A549 (cell line): ENCODE measurements around the gene ANKRD13C. TPM values are rescaled to one million over a fixed set of nuclear protein-coding genes. Genes with fewer than 3 reads are reported as not detected.

Experiments
- ATAC-seq, 2 experiments: fragments of 200-7000 bp in 1 of 2; fragments of >200 bp in 1 of 2; cut with Nextera tagmentation in 1 of 2; cut with Tn5 transposase in 1 of 2; 3 replicates each; pipeline versions ENCODE4 v1.8.0 to v1.9.1; 2018 to 2020; ENCODE audit warnings: mild to moderate bottlenecking in 1 of 2, moderate library complexity in 1 of 2
- CTCF ChIA-PET: fragments of 300-600 bp; sonication (Branson Sonifier 250); formaldehyde crosslinking; extraction: SDS; loops from one replicate; lab custom pipeline; 2021; ENCODE audit warnings: antibody characterized with exemption, inconsistent platforms; lab: Yijun Ruan, JAX
- POLR2A ChIA-PET: fragments of 350-600 bp; formaldehyde crosslinking; extraction: SDS; loops from one replicate; lab custom pipeline; 2021; ENCODE audit warnings: antibody characterized with exemption, inconsistent platforms; lab: Yijun Ruan, JAX
- DNase-seq, 2 experiments: peaks; one replicate each; pipeline versions ENCODE4 v3.0.0 to v3.0.0-alpha.2; 2011 to 2016; ENCODE audit warnings: low read depth in 1 of 2, low spot score in 1 of 2
- FAIRE-seq: peaks from 2 replicates; lab custom pipeline; 2011; peaks lifted over from hg19 to GRCh38; lab: Jason Lieb, UNC
- H3K27ac ChIP-seq, 2 experiments: fragments of >200 bp; sonication (Bioruptor Twin); formaldehyde crosslinking; 3 replicates each; pipeline ENCODE4 v1.5.1; 2016 to 2017
- H3K4me1 ChIP-seq: fragments of >200 bp; sonication (Bioruptor Twin); formaldehyde crosslinking; 3 replicates; pipeline ENCODE4 v1.6.1; 2016
- H3K4me2 ChIP-seq: fragments of >200 bp; sonication (Bioruptor Twin); formaldehyde crosslinking; 3 replicates; pipeline ENCODE4 v1.6.1; 2016
- H3K4me3 ChIP-seq: fragments of >200 bp; sonication (Bioruptor Twin); formaldehyde crosslinking; 3 replicates; pipeline ENCODE4 v1.5.1; 2016
- H3K9me3 ChIP-seq: fragments of >200 bp; sonication (Bioruptor Twin); formaldehyde crosslinking; 3 replicates; pipeline ENCODE4 v1.6.1; 2016
- BHLHE40 ChIP-seq: IDR thresholded peaks from 2 replicates; pipeline ENCODE4 v1.6.1; 2012; ENCODE audit warnings: low read depth, low read length, inconsistent platforms
- CBX2 ChIP-seq: fragments of 200-600 bp; sonication (generic); IDR thresholded peaks from 2 replicates; pipeline ENCODE4 v1.6.1; 2016; ENCODE audit warnings: low read depth, mild to moderate bottlenecking, borderline replicate concordance
- CHD4 ChIP-seq: fragments of 200-600 bp; sonication (generic); IDR thresholded peaks from 2 replicates; pipeline ENCODE4 v1.6.1; 2016; ENCODE audit warnings: antibody characterized with exemption, mild to moderate bottlenecking, borderline replicate concordance
- EHF ChIP-seq: fragments of 250-450 bp; sonication (Bioruptor Pico); IDR thresholded peaks from 2 replicates; pipeline ENCODE4 v1.5.0; 2020; ENCODE audit warnings: mild to moderate bottlenecking
- EHMT2 ChIP-seq: fragments of 200-600 bp; sonication (generic); IDR thresholded peaks from 2 replicates; pipeline ENCODE4 v1.6.1; 2016; ENCODE audit warnings: antibody characterized with exemption, low read depth, mild to moderate bottlenecking, moderate library complexity
- EP300 ChIP-seq, 2 experiments: fragments of >200 bp; sonication (Bioruptor Twin); formaldehyde crosslinking; IDR thresholded peaks; 2 replicates in 1 of 2; 3 replicates in 1 of 2; pipeline ENCODE4 v1.6.1; 2016 to 2017
- FOSB ChIP-seq: fragments of 250-450 bp; sonication (Bioruptor Pico); IDR thresholded peaks from 2 replicates; pipeline ENCODE4 v1.5.0; 2020; ENCODE audit warnings: mild to moderate bottlenecking, moderate library complexity
- FOSL2 ChIP-seq, 2 experiments: fragments of 450-650 bp in 1 of 2; fragments of >200 bp in 1 of 2; sonication (Bioruptor Twin) in 1 of 2; formaldehyde crosslinking; IDR thresholded peaks; 2 replicates each; pipeline versions ENCODE4 v1.5.0 to v1.6.1; 2016 to 2020; ENCODE audit warnings: mild to moderate bottlenecking in 1 of 2, moderate library complexity in 1 of 2
- FOXS1 ChIP-seq: fragments of 250-450 bp; sonication (Bioruptor Pico); IDR thresholded peaks from 2 replicates; pipeline ENCODE4 v1.5.0; 2020; ENCODE audit warnings: mild to moderate bottlenecking, moderate library complexity
- HDAC2 ChIP-seq: fragments of 200-600 bp; sonication (generic); IDR thresholded peaks from 2 replicates; pipeline ENCODE4 v1.6.1; 2016
- HEYL ChIP-seq: fragments of 250-450 bp; sonication (Bioruptor Pico); IDR thresholded peaks from 2 replicates; pipeline ENCODE4 v1.8.0; 2021; ENCODE audit warnings: mild to moderate bottlenecking, moderate library complexity
- HOXB13 ChIP-seq: fragments of 250-450 bp; sonication (Bioruptor Pico); IDR thresholded peaks from 2 replicates; pipeline ENCODE4 v1.5.0; 2020; ENCODE audit warnings: low read depth, mild to moderate bottlenecking, moderate library complexity
- HOXB5 ChIP-seq: fragments of 250-450 bp; sonication (Bioruptor Pico); IDR thresholded peaks from 2 replicates; pipeline ENCODE4 v1.5.0; 2020; ENCODE audit warnings: mild to moderate bottlenecking, moderate library complexity
- JUN ChIP-seq, 2 experiments: fragments of >200 bp; sonication (Bioruptor Twin); formaldehyde crosslinking; IDR thresholded peaks; 2 replicates in 1 of 2; 3 replicates in 1 of 2; pipeline ENCODE4 v1.6.1; 2016 to 2017
- JUNB ChIP-seq: fragments of >200 bp; sonication (Bioruptor Twin); formaldehyde crosslinking; IDR thresholded peaks from 2 replicates; pipeline ENCODE4 v1.6.1; 2016
- KDM1A ChIP-seq: fragments of 200-600 bp; sonication (generic); IDR thresholded peaks from 2 replicates; pipeline ENCODE4 v1.6.1; 2016; ENCODE audit warnings: low read depth, mild to moderate bottlenecking
- KDM5A ChIP-seq: fragments of 200-600 bp; sonication (generic); IDR thresholded peaks from 2 replicates; pipeline ENCODE4 v1.6.1; 2016; ENCODE audit warnings: antibody characterized with exemption, mild to moderate bottlenecking
- MAZ ChIP-seq: fragments of 150-350 bp; IDR thresholded peaks from 2 replicates; pipeline ENCODE4 v1.6.1; 2014; ENCODE audit warnings: antibody characterized with exemption, low read depth, low read length, borderline replicate concordance
- NPAS2 ChIP-seq: fragments of 250-450 bp; sonication (Bioruptor Pico); IDR thresholded peaks from 2 replicates; pipeline ENCODE4 v1.8.0; 2022; ENCODE audit warnings: mild to moderate bottlenecking, moderate library complexity, borderline replicate concordance
- NR3C1 ChIP-seq: fragments of >200 bp; sonication (Bioruptor Twin); formaldehyde crosslinking; IDR thresholded peaks from 3 replicates; pipeline ENCODE4 v1.6.1; 2017
- POLR2A ChIP-seq: IDR thresholded peaks from 2 replicates; pipeline ENCODE4 v1.6.1; 2012; ENCODE audit warnings: mild to moderate bottlenecking, low read length
- RAD21 ChIP-seq, 2 experiments: fragments of >200 bp in 1 of 2; sonication (Bioruptor Twin) in 1 of 2; formaldehyde crosslinking in 1 of 2; IDR thresholded peaks in 1 of 2; conservative IDR thresholded peaks in 1 of 2; 2 replicates in 1 of 2; 3 replicates in 1 of 2; pipeline ENCODE4 v1.6.1; 2012 to 2018; ENCODE audit warnings: inconsistent platforms in 1 of 2
- RFX5 ChIP-seq: fragments of 450-650 bp; IDR thresholded peaks from 2 replicates; pipeline ENCODE4 v1.7.1; 2014; ENCODE audit warnings: antibody characterized with exemption, mild to moderate bottlenecking, moderate library complexity
- TP53 ChIP-seq: fragments of 250-450 bp; sonication (Bioruptor Pico); IDR thresholded peaks from 2 replicates; pipeline ENCODE4 v1.5.0; 2021; ENCODE audit warnings: mild to moderate bottlenecking, moderate library complexity
- ZFP36 ChIP-seq: fragments of 450-650 bp; IDR thresholded peaks from 2 replicates; pipeline ENCODE4 v1.6.1; 2014; ENCODE audit warnings: borderline replicate concordance; ENCODE audit not compliant: partially characterized antibody
- ZNF302 ChIP-seq: fragments of 250-450 bp; sonication (Bioruptor Pico); IDR thresholded peaks from 2 replicates; pipeline ENCODE4 v1.9.0; 2021; ENCODE audit warnings: inconsistent platforms, mild to moderate bottlenecking, moderate library complexity
- ZSCAN20 ChIP-seq: fragments of 250-450 bp; sonication (Bioruptor Pico); IDR thresholded peaks from 2 replicates; pipeline ENCODE4 v1.8.0; 2022; ENCODE audit warnings: mild to moderate bottlenecking, moderate library complexity
- WGBS: methylation state at CpG from one replicate; pipeline ENCODE4 v1.1.6; 2017; ENCODE audit errors: missing lambda C conversion rate; 5-methylcytosine and 5-hydroxymethylcytosine counted together
- polyA plus RNA-seq, 4 experiments: library from polyadenylated mRNA; depleted of rRNA in 3 of 4; stranded (reverse); fragments of >200 nt; fragmentation: RNase III in 1 of 4; extraction: RNeasy Plus Mini Kit Qiagen cat#74134 plus additional on column Dnase treatment in 1 of 4; gene quantifications; 2 replicates in 3 of 4; 3 replicates in 1 of 4; pipeline ENCODE4 v1.2.3, GENCODE V29; 2011 to 2017
- TF ChIP-seq, protein P1 (sequence below): fragments of 200-600 bp; sonication (generic); IDR thresholded peaks from 2 replicates; pipeline ENCODE4 v1.6.1; 2016; ENCODE audit warnings: antibody characterized with exemption, mild to moderate bottlenecking, moderate library complexity
- TF ChIP-seq, protein P2 (sequence below): fragments of >200 bp; sonication (Bioruptor Twin); formaldehyde crosslinking; IDR thresholded peaks from 3 replicates; pipeline ENCODE4 v1.6.1; 2016
- TF ChIP-seq, protein P3 (sequence below): fragments of 250-450 bp; sonication (Bioruptor Pico); IDR thresholded peaks from 2 replicates; pipeline ENCODE4 v1.5.0; 2020; ENCODE audit warnings: low read depth, mild to moderate bottlenecking, moderate library complexity

ANKRD13C gene
- polyA plus RNA-seq, 2 of the 4 experiments (the other 2 are of a cell fraction) = 8.1 to 12.5 TPM

DNA sequence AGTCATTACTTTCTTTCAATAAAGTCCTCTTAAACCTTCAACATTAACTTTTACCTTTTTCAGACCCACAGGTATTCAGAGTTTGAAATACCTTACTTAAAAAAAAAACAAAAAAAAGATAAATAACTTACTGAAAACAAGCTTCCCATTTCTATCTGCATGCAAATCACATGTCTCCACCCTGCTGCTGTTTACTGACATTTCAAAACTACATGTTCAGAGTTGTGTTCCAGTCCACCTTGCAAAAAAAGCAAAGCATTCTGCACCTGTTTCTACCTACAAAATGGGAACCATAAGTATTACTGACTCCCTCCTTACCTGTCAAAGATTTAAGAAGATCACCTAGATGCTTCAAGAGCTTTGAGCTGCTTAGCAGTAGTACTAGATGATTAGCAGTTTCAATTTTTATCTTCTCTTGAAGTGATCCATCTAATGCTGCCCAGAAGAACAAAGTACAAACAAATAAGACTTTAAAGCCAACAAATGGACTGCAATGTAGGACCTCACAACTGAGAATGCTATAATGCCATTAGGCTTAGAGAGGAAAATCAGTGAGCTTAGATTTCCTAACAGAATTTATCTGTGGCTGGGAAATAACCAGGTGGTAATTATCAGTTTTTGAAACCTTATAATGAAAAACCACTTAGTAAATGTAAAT, 61.2 kb downstream of the ANKRD13C start:
- DNase-seq = no peak
- Histone ChIP-seq H3K4me3 (no peak overlapping the region), H3K4me2 (no peak overlapping the region), H3K27ac (no peak overlapping the region), H3K4me1 (no peaks in the 10 kb centered on the region), H3K9me3 (no peaks in the 10 kb centered on the region)
- CTCF ChIA-PET = interaction anchor here (0.6 kb wide), 1 partner anchor 32 kb away, joined by 4 read pairs; no protein-coding TSS in a partner anchor
- no peak for FAIRE-seq
- POLR2A ChIA-PET = no interaction called here
- TF ChIP-seq ZNF302 (CRISPR knock-in tag) (no peak), POLR2A (no peak), MAZ (no peak), EP300 (IDR thresholded peaks at IDR 0.05) (no peak), RFX5 (no peak), TP53 (no peak), BHLHE40 (no peak), JUN (IDR thresholded peaks at IDR 0.05) (no peak), FOSL2 (IDR thresholded peaks at IDR 0.05) (no peak), FOSL2 (CRISPR knock-in tag; IDR thresholded peaks at IDR 0.05) (no peak), RAD21 (conservative IDR thresholded peaks at IDR 0.05 in 1 of 2, IDR thresholded peaks at IDR 0.05 in 1 of 2) (no peak), JUNB (no peak), HEYL (CRISPR knock-in tag) (no peak), KDM5A (no peak), KDM1A (no peak)
- TF ChIP-seq, protein P1, sequence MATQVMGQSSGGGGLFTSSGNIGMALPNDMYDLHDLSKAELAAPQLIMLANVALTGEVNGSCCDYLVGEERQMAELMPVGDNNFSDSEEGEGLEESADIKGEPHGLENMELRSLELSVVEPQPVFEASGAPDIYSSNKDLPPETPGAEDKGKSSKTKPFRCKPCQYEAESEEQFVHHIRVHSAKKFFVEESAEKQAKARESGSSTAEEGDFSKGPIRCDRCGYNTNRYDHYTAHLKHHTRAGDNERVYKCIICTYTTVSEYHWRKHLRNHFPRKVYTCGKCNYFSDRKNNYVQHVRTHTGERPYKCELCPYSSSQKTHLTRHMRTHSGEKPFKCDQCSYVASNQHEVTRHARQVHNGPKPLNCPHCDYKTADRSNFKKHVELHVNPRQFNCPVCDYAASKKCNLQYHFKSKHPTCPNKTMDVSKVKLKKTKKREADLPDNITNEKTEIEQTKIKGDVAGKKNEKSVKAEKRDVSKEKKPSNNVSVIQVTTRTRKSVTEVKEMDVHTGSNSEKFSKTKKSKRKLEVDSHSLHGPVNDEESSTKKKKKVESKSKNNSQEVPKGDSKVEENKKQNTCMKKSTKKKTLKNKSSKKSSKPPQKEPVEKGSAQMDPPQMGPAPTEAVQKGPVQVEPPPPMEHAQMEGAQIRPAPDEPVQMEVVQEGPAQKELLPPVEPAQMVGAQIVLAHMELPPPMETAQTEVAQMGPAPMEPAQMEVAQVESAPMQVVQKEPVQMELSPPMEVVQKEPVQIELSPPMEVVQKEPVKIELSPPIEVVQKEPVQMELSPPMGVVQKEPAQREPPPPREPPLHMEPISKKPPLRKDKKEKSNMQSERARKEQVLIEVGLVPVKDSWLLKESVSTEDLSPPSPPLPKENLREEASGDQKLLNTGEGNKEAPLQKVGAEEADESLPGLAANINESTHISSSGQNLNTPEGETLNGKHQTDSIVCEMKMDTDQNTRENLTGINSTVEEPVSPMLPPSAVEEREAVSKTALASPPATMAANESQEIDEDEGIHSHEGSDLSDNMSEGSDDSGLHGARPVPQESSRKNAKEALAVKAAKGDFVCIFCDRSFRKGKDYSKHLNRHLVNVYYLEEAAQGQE = no peak
- no peak for ATAC-seq

DNA sequence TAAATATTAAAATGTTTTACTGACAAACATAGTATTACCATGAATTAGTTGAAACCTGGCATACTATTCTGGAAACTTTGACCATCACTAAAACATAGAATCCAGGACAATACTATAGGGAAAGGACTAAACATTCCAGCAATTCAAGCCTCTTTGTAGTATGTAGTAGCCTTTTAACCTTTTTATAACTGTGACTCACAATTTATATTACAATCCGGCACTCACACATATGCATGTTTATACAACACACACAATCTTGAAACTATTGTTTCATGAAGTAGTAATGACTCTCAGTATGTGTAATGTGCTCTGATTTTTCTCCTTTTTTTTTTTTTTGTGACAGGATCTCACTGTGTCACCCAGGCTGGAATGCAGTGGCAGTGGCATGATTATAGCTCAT, 64.3 kb downstream of the ANKRD13C start:
- no peaks in the 10 kb centered on the region for H3K4me1 ChIP-seq
- DNase-seq (no peak), ATAC-seq (no peak), FAIRE-seq (no peak)
- TF ChIP-seq EP300 (IDR thresholded peaks at IDR 0.05) (no peak), ZFP36 (no peak), HDAC2 (no peak), KDM5A (no peak), EHMT2 (no peak), ZSCAN20 (CRISPR knock-in tag) (no peak), FOXS1 (no peak), HOXB13 (CRISPR knock-in tag) (no peak), EHF (no peak), NR3C1 (no peak), NPAS2 (CRISPR knock-in tag) (no peak), FOSB (no peak), ZNF302 (CRISPR knock-in tag) (no peak), CHD4 (no peak), MAZ (no peak), HOXB5 (CRISPR knock-in tag) (no peak), CBX2 (no peak)
- TF ChIP-seq, protein P2, sequence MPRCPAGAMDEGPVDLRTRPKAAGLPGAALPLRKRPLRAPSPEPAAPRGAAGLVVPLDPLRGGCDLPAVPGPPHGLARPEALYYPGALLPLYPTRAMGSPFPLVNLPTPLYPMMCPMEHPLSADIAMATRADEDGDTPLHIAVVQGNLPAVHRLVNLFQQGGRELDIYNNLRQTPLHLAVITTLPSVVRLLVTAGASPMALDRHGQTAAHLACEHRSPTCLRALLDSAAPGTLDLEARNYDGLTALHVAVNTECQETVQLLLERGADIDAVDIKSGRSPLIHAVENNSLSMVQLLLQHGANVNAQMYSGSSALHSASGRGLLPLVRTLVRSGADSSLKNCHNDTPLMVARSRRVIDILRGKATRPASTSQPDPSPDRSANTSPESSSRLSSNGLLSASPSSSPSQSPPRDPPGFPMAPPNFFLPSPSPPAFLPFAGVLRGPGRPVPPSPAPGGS = no peak
- TF ChIP-seq, protein P3, sequence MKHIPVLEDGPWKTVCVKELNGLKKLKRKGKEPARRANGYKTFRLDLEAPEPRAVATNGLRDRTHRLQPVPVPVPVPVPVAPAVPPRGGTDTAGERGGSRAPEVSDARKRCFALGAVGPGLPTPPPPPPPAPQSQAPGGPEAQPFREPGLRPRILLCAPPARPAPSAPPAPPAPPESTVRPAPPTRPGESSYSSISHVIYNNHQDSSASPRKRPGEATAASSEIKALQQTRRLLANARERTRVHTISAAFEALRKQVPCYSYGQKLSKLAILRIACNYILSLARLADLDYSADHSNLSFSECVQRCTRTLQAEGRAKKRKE (CRISPR knock-in tag) = no peak
- 88% methylated on average over 1 of the region's 1 CpG for WGBS
- ChIA-PET CTCF (no interaction called here), POLR2A (no interaction called here)
- H3K27ac ChIP-seq = no peak overlapping the region
- no peak overlapping the region for H3K4me3 ChIP-seq
- no peaks in the 10 kb centered on the region for H3K9me3 ChIP-seq
- no peak overlapping the region for H3K4me2 ChIP-seq
